K562 (cell line): ENCODE measurements around the gene RBSN. TPM values are rescaled to one million over a fixed set of nuclear protein-coding genes. Genes with fewer than 3 reads are reported as not detected.

ENCODE experiments used
- ATAC-seq: fragments of 200-7000 bp; cut with Tn5 transposase; 3 replicates; pipeline ENCODE4 v1.9.1; 2020; ENCODE audit warnings: moderate library complexity
- BruUV-seq: library from RNA; stranded (reverse); fragments of 400-500 nt; replicated peaks from 2 replicates; lab custom pipeline; 2021; lab: Mats Ljungman, UMichigan
- CTCF ChIA-PET: fragments of 300-600 bp; formaldehyde crosslinking; extraction: SDS; loops from one replicate; lab custom pipeline; 2021; ENCODE audit warnings: low intra/inter-chr PET ratio; lab: Yijun Ruan, JAX
- POLR2A ChIA-PET: fragments of 300-600, 350-650 bp; sonication (Branson Sonifier 250); formaldehyde crosslinking; extraction: SDS; loops from one replicate; lab custom pipeline; 2021; ENCODE audit warnings: antibody characterized with exemption, inconsistent platforms; lab: Yijun Ruan, JAX
- DNase-seq, 4 experiments: peaks; one replicate each; pipeline versions ENCODE4 v3.0.0 to v3.0.0-alpha.2; 2011 to 2018; ENCODE audit warnings: low spot score in 3 of 4, mixed read lengths in 3 of 4; ENCODE audit errors: extremely low read depth in 1 of 4
- FAIRE-seq: peaks from 2 replicates; lab custom pipeline; 2011; peaks lifted over from hg19 to GRCh38; lab: Jason Lieb, UNC
- H2AFZ ChIP-seq: 2 replicates; pipeline ENCODE4 v1.6.0; 2011; ENCODE audit warnings: low read depth, low read length, control low read depth, inconsistent platforms
- H3K27ac ChIP-seq: fragments of 200-600 bp; 3 replicates; pipeline ENCODE4 v1.8.0; 2011; ENCODE audit warnings: low read depth, mild to moderate bottlenecking, control low read depth, inconsistent platforms, low read length, moderate library complexity, mixed read lengths; ENCODE audit errors: extremely low read depth
- H3K27me3 ChIP-seq, 2 experiments: fragments of 300-600 bp in 1 of 2; 2 replicates in 1 of 2; 3 replicates in 1 of 2; pipeline versions ENCODE4 v1.6.0 to v1.8.0; 2011; ENCODE audit warnings: inconsistent platforms in 2 of 2, low read length in 2 of 2, mild to moderate bottlenecking in 1 of 2, mixed read lengths in 1 of 2, moderate library complexity in 1 of 2; ENCODE audit not compliant: control insufficient read depth in 2 of 2, insufficient read depth in 2 of 2
- H3K36me3 ChIP-seq: fragments of 300-600 bp; 3 replicates; pipeline ENCODE4 v1.8.0; 2011; ENCODE audit warnings: mild to moderate bottlenecking, low read length, inconsistent platforms; ENCODE audit not compliant: control insufficient read depth, insufficient read depth
- H3K4me1 ChIP-seq, 2 experiments: fragments of 200-600 bp in 1 of 2; replicated peaks in 1 of 2; 2 replicates in 1 of 2; 3 replicates in 1 of 2; pipeline versions ENCODE4 v1.5.1 to v1.8.0; 2011; ENCODE audit warnings: inconsistent platforms in 2 of 2, low read length in 2 of 2, mild to moderate bottlenecking in 1 of 2, mixed read lengths in 1 of 2, moderate library complexity in 1 of 2; ENCODE audit not compliant: control insufficient read depth in 2 of 2, insufficient read depth in 2 of 2
- H3K4me2 ChIP-seq: 2 replicates; pipeline ENCODE4 v1.6.1; 2011; ENCODE audit warnings: low read length, control low read depth, inconsistent platforms, mixed read lengths; ENCODE audit not compliant: insufficient read depth
- H3K4me3 ChIP-seq: fragments of 200-600 bp; sonication (generic), shearing (Covaris generic); 2 replicates; pipeline ENCODE4 v1.5.1; 2016; ENCODE audit warnings: control low read depth, inconsistent platforms
- H3K79me2 ChIP-seq: fragments of 200-600 bp; 3 replicates; pipeline ENCODE4 v1.8.0; 2011; ENCODE audit warnings: low read length, inconsistent platforms; ENCODE audit not compliant: control insufficient read depth, insufficient read depth
- H3K9ac ChIP-seq, 2 experiments: 2 replicates each; pipeline versions ENCODE4 v1.6.0 to v1.6.1; 2011; ENCODE audit warnings: low read depth in 2 of 2, low read length in 2 of 2, control low read depth in 1 of 2, inconsistent platforms in 1 of 2, mild to moderate bottlenecking in 1 of 2, mixed read lengths in 1 of 2; ENCODE audit not compliant: insufficient read depth in 1 of 2
- H3K9me1 ChIP-seq: one replicate; pipeline ENCODE4 v1.6.0; 2011; ENCODE audit warnings: inconsistent platforms, mild to moderate bottlenecking, low read length, moderate library complexity; ENCODE audit not compliant: control insufficient read depth, insufficient read depth
- H3K9me3 ChIP-seq: replicated peaks from 2 replicates; pipeline ENCODE4 v1.5.1; 2011; ENCODE audit warnings: low read depth, low read length, inconsistent platforms; ENCODE audit not compliant: control insufficient read depth, insufficient read depth
- H4K20me1 ChIP-seq: replicated peaks from 2 replicates; pipeline ENCODE4 v1.6.1; 2011; ENCODE audit warnings: low read length, inconsistent platforms, mixed read lengths; ENCODE audit not compliant: control insufficient read depth, insufficient read depth
- BHLHE40 ChIP-seq: IDR thresholded peaks from 2 replicates; pipeline ENCODE4 v1.6.1; 2011; ENCODE audit warnings: low read length, improper control_type of control experiment
- HDAC2 ChIP-seq: fragments of 450-650 bp; IDR thresholded peaks from 2 replicates; pipeline ENCODE4 v1.6.1; 2016; ENCODE audit warnings: mild to moderate bottlenecking
- KHSRP ChIP-seq: fragments of 450-650 bp; IDR thresholded peaks from 2 replicates; pipeline ENCODE4 v1.6.1; 2017
- NR3C1 ChIP-seq: sonication (generic); formaldehyde crosslinking; IDR thresholded peaks from 2 replicates; pipeline ENCODE4 v1.8.1; 2022; ENCODE audit warnings: missing genetic modification reagents
- NRF1 ChIP-seq, 2 experiments: fragments of 450-650 bp; IDR thresholded peaks in 1 of 2; conservative IDR thresholded peaks in 1 of 2; 2 replicates each; pipeline ENCODE4 v1.6.1; 2014; ENCODE audit warnings: mild to moderate bottlenecking in 2 of 2
- SMARCA4 ChIP-seq: fragments of 450-650 bp; IDR thresholded peaks from 2 replicates; pipeline ENCODE4 v1.6.1; 2016
- SMARCA5 ChIP-seq: fragments of 450-650 bp; IDR thresholded peaks from 2 replicates; pipeline ENCODE4 v1.6.1; 2016
- TBL1XR1 ChIP-seq, 2 experiments: IDR thresholded peaks; 2 replicates each; pipeline ENCODE4 v1.6.1; 2012; ENCODE audit warnings: improper control_type of control experiment in 2 of 2, low read length in 2 of 2, mild to moderate bottlenecking in 1 of 2
- YBX1 ChIP-seq: fragments of 450-650 bp; IDR thresholded peaks from 2 replicates; pipeline ENCODE4 v1.7.1; 2016; ENCODE audit warnings: mild to moderate bottlenecking
- ZFX ChIP-seq: sonication (generic); formaldehyde crosslinking; IDR thresholded peaks from 2 replicates; pipeline ENCODE4 v1.8.0; 2022; ENCODE audit warnings: mild to moderate bottlenecking, missing genetic modification reagents, moderate library complexity
- ZNF212 ChIP-seq: fragments of 450-650 bp; formaldehyde crosslinking; IDR thresholded peaks from 2 replicates; pipeline ENCODE4 v1.4.0; 2020; ENCODE audit warnings: mild to moderate bottlenecking
- ZNF354B ChIP-seq: fragments of 250-450 bp; sonication (Bioruptor Pico); IDR thresholded peaks from 2 replicates; pipeline ENCODE4 v1.4.0; 2020
- ZNF41 ChIP-seq: fragments of 250-450 bp; sonication (Bioruptor Pico); conservative IDR thresholded peaks from 2 replicates; pipeline ENCODE4 v1.4.0; 2020; ENCODE audit warnings: mild to moderate bottlenecking
- ZNF609 ChIP-seq: sonication (generic); formaldehyde crosslinking; IDR thresholded peaks from 2 replicates; pipeline ENCODE4 v1.8.1; 2023; ENCODE audit warnings: missing genetic modification reagents, mild to moderate bottlenecking, borderline replicate concordance
- WGBS: fragments of 100-300 bp; shearing (Covaris generic); methylation state at CpG from one replicate; pipeline ENCODE4 v1.1.6; 2016; ENCODE audit warnings: low coverage, mixed read lengths; ENCODE audit not compliant: insufficient coverage; ENCODE audit errors: missing lambda C conversion rate; 5-methylcytosine and 5-hydroxymethylcytosine counted together
- in situ Hi-C: fragments of 300-500 bp; cut with MboI; formaldehyde crosslinking; loops from 4 replicates; pipeline ENCODE4 v1.15.0; 2018; ENCODE audit warnings: inconsistent platforms, mixed read lengths
- intact Hi-C: fragments of 100-400 bp; cut with micrococcal nuclease; formaldehyde crosslinking; loops from 2 replicates; pipeline ENCODE4 v1.14.2; 2022
- polyA plus RNA-seq, 8 experiments: library from polyadenylated mRNA; depleted of rRNA in 4 of 8; stranded (reverse) in 5 of 8; unstranded in 3 of 8; fragments of >200 nt; fragmentation: Nextera tagmentation in 2 of 8; fragmentation: Illumina TruSeq in 1 of 8; extraction: Ambion mirVana in 2 of 8; extraction: Trizol in 1 of 8; gene quantifications; 2 replicates each; pipeline versions ENCODE4 v1.2.1 to v1.2.3, GENCODE V29; 2011 to 2014; ENCODE audit warnings: inconsistent platforms in 1 of 8, missing spikeins in 1 of 8
- total RNA-seq, 7 experiments: library from RNA; depleted of rRNA in 6 of 7; stranded (reverse); fragments of >200 nt in 6 of 7; fragmentation: Illumina TruSeq in 2 of 7; extraction: Trizol in 2 of 7; gene quantifications; 2 replicates each; pipeline versions ENCODE4 v1.2.1 to v1.2.3, GENCODE V29; 2011 to 2021; ENCODE audit warnings: low replicate concordance in 1 of 7
- TF ChIP-seq, protein P1 (sequence below): IDR thresholded peaks from 2 replicates; pipeline ENCODE4 v1.6.1; 2014; ENCODE audit warnings: antibody characterized with exemption

RBSN gene
- total and polyA plus RNA-seq, 9 of the 15 experiments (the other 6 are each of a cell fraction or from before 2014, with no cell fraction given): 2.9 to 19.6 (median 15.0) TPM

- TF ChIP-seq ZNF354B (CRISPR knock-in tag) (no peak), YBX1 (no peak), SMARCA5 (peak; percentile 32; the same call in 1 of the 2 replicates)
Measured at GRCh38 chr3:15122398-15122797, 23.4 kb upstream of the RBSN start (continued).

- 10% methylated on average over 3 of the region's 3 CpGs for WGBS
- Histone ChIP-seq H2AFZ (no peak overlapping the region), H3K4me2 (no peak overlapping the region), H3K4me3 (no peak overlapping the region), H3K9me1 (no peaks in the 10 kb centered on the region), H3K27ac (no peak overlapping the region), H3K9ac (no peak overlapping the region), H3K36me3 (no peaks in the 10 kb centered on the region), H3K9me3 (no peaks in the 10 kb centered on the region), H3K27me3 (peaks cover 0 to 14% of the 10 kb centered on the region in 2 experiments; a peak in 2 of 5 replicates), H3K79me2 (no peaks in the 10 kb centered on the region), H4K20me1 (no peaks in the 10 kb centered on the region), H3K4me1 (peaks cover 0 to 10% of the 10 kb centered on the region in 2 experiments; a peak in 2 of 5 replicates)
- TF ChIP-seq BHLHE40 (no peak), NRF1 (conservative IDR thresholded peaks at IDR 0.05 in 1 of 2, IDR thresholded peaks at IDR 0.05 in 1 of 2) (no peak), ZFX (CRISPR knock-in tag) (no peak), ZNF609 (no peak), ZNF41 (no peak), ZNF212 (CRISPR knock-in tag) (no peak), TBL1XR1 (IDR thresholded peaks at IDR 0.05; ENCODE audit: low read length in 2 of 2) (no peak), NR3C1 (CRISPR knock-in tag) (no peak), SMARCA4 (no peak), KHSRP (no peak), HDAC2 (no peak)
- TF ChIP-seq, protein P1, sequence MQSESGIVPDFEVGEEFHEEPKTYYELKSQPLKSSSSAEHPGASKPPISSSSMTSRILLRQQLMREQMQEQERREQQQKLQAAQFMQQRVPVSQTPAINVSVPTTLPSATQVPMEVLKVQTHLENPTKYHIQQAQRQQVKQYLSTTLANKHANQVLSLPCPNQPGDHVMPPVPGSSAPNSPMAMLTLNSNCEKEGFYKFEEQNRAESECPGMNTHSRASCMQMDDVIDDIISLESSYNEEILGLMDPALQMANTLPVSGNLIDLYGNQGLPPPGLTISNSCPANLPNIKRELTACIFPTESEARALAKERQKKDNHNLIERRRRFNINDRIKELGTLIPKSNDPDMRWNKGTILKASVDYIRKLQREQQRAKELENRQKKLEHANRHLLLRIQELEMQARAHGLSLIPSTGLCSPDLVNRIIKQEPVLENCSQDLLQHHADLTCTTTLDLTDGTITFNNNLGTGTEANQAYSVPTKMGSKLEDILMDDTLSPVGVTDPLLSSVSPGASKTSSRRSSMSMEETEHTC: no peak
- ATAC-seq (no peak), FAIRE-seq (no peak), DNase-seq (no peak)
- in situ Hi-C loops: no loop called here
- ChIA-PET CTCF (no interaction called here), POLR2A (no interaction called here)
- intact Hi-C loops: no loop called here
- no TSS peak for BruUV-seq
Measured at GRCh38 chr3:15121936-15122335, 23.0 kb upstream of the RBSN start.
